Measurements from ENCODE around the gene VIPR2. TPM values are rescaled to one million over a fixed set of nuclear protein-coding genes. Genes with fewer than 3 reads are reported as not detected.
"Not testable (repeated sequence)": the region's sequence is repeated elsewhere in the genome, so short reads cannot be mapped to it uniquely, and the experiment has no call there.

Gene VIPR2
- total RNA-seq, 1 donor from 2014 or later: 17.0 TPM

DNA sequence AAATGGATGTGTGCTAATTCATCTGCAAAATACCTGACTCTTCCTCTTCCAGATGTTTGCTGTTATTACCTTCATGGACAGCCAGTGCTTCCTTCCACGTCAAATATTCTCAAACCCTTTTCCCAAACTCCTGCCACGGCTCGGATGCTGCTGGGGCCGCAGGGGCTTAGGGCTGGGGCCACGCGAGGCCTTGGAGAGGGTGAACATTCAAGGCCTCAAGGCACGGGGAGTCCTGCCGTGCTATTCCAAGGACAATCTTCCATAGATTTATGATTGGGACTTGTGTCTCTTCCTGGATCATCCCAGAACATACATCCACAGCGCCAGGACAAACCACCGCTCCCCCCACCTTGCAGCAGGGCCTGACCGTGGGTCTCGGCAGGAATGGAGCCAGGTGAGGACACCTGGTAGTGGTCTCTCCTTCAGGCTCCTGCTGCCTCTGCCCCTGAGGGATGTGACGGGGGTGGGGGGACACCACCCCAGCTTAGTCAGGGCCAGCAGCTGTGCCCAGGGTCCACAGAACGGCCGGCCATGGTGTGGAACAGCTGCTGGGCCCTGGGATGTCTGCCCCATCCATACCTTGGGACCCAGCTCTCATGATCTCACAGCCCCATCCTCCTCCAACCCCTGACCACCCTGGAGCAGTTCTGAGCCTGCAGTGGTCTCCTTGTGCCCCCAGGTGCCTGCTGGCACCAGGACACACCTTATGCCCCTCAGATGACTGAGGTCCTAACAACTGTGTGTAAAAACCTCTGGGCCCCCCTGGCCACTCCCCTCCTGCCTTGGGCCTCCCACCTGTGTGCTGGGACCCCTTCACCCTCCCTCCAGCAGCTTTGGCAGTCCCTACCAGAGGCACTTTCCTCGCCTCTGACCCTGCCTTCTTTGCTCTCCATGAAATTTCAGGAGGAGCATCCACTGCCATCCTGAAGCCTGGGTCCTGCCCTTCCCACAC is 16.7 kb downstream of the VIPR2 start:
- peak; percentile 23 for ATAC-seq
- DNase-seq (ENCODE audit: missing footprints): peak; percentile 55
- intact Hi-C loops (cut with DNase I): no loop called here

DNA sequence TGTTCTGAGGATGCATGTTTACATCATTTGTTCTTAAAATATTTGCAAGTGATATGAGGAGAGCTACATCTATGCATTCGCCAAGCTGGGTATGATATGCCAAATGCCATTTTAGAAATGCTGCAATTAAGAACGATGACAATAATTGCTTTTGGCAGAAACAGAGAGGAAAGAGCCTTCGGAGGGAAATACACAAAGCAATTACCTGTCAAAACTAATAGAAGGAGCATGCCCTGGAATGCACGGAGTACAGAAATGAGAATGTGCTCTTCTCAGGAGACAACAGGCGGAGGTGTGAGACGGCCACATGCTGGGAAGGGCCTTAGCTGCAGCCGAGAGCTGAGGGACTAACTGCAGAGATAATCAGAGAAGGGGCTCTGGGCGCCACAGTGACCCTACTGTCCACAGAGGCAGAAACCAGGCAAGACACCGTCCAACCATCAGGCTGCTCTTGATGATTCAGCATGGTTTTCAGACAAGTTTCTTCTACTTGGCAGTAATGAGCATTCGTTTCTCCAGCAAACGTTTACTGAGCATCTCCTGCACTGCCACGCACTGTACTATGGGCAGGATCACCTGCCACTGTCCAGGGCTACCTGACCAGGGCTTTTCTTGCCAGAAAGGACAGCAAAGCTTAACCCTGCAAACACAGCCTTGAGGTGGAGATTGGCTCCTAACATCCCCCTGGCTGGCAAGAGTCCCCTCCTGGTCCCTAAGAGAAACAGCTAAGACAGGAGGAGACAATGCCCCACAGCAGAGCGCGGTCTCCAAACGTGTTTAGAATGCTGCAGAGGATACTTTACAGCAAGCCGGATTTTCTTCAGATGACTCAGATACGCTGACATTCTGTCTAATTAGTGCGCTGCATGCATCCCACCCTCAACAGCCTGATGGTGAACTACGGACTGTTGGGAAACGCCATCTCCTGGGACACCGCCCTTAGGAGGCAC is 18.1 kb downstream of the VIPR2 start:
- peak; percentile 69 for DNase-seq (ENCODE audit: missing footprints)
- ATAC-seq: no peak
- intact Hi-C loops (cut with DNase I): no loop called here

GRCh38 chr7:159125955-159126270 is 18.8 kb downstream of the VIPR2 start:
- intact Hi-C loops (cut with DNase I): no loop called here
- DNase-seq (ENCODE audit: missing footprints) (no peak), ATAC-seq (no peak)

DNA sequence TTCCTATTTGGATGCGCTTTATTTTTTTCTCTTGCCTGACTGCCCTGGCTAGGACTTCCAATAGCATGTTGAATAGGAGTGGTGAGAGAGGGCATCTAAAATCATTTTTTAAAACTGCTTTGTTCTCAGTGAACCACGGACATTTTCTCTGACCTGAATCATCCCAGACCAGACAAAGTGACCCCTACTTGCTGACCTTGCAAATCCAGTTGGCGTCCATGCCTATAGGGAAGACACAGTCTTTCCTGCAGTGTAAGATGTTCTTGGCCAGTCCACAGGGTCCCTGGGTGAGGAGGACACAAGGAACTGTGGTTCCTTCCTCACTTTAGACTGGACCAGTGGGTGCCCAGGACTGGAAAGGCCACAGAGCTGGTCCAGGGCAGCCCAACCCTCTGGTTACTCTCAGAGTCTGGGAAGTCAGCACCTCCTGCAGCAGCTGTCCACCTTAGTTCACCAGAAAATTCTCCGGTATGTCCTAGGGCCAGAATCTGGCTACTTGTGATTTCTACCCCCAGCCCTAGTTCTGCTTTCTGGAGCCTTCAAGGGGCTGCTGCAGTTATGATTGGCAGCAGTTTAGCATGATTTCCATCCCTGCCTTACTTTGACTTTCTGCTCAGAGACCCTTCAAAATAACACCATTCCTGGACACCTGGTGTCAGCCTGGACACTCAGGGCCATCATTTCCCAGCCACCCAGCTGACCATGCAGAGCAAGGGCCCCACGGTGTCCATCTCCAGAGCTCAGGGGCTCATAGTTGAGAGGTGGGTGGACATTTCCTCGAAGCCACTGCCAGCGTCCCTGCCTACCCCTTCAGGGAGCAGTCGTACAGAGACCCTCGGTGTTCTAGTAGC is 19.3 kb downstream of the VIPR2 start:
- ATAC-seq: no peak
- intact Hi-C loops (cut with DNase I): no loop called here
- DNase-seq (ENCODE audit: missing footprints): no peak

DNA sequence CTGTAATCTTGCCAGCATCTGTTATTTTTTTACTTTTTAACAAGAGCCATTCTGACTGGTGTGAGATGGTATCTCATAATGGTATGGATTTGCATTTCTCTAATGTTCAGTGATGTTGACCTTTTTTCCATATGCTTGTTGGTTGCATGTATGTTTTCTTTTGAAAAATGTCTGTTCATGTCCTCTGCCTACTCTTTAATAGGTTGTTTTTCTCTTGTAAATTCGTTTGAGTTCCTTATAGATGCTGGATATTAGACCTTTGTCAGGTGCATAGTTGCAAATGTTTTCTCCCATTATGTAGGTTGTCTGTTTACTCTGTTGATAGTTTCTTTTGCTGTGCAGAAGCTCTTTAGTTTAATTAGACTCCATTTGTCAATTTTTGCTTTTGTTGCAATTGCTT is 20.9 kb downstream of the VIPR2 start:
- intact Hi-C loops (cut with DNase I): not testable (repeated sequence)

GRCh38 chr7:159123294-159123693 is 21.4 kb downstream of the VIPR2 start:
- intact Hi-C loops (cut with DNase I); DNase-seq (ENCODE audit: missing footprints); ATAC-seq: not testable (repeated sequence)

More for the DNA sequence above, 20.9 kb downstream of the VIPR2 start:
- not testable (repeated sequence) for DNase-seq (ENCODE audit: missing footprints); ATAC-seq

- intact Hi-C loops (cut with DNase I): no loop called here
- peak; percentile 16 for DNase-seq (ENCODE audit: missing footprints)
- ATAC-seq: no peak
Observed at GRCh38 chr7:159122276-159122675, 22.4 kb downstream of the VIPR2 start.

DNA sequence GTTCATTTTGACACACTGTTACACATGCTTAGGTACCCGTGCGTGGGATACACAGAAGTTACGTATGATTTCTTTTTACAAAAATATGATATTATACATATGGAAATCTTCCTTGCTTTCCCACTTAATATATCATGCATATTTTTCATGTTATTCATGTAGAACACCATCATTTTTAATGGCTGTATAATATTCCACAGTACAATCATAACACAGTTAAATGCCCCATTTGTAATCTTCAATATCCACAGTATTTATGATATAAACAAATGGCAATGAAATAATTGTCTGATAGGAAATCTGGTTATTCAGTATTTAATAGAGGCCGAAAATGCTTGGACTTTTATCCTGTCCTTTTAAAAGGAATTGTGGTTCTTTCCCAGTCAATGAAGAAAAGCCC is 23.2 kb downstream of the VIPR2 start:
- DNase-seq (ENCODE audit: missing footprints) (no peak), ATAC-seq (no peak)
- intact Hi-C loops (cut with DNase I): no loop called here

- ATAC-seq (no peak), DNase-seq (ENCODE audit: missing footprints) (no peak)
- intact Hi-C loops (cut with DNase I): no loop called here
Observed at GRCh38 chr7:159121068-159121467, 23.6 kb downstream of the VIPR2 start.

- no peak for ATAC-seq
- peak; percentile 37 for DNase-seq (ENCODE audit: missing footprints)
- intact Hi-C loops (cut with DNase I): no loop called here
Observed at GRCh38 chr7:159120540-159120919, 24.1 kb downstream of the VIPR2 start.

DNA sequence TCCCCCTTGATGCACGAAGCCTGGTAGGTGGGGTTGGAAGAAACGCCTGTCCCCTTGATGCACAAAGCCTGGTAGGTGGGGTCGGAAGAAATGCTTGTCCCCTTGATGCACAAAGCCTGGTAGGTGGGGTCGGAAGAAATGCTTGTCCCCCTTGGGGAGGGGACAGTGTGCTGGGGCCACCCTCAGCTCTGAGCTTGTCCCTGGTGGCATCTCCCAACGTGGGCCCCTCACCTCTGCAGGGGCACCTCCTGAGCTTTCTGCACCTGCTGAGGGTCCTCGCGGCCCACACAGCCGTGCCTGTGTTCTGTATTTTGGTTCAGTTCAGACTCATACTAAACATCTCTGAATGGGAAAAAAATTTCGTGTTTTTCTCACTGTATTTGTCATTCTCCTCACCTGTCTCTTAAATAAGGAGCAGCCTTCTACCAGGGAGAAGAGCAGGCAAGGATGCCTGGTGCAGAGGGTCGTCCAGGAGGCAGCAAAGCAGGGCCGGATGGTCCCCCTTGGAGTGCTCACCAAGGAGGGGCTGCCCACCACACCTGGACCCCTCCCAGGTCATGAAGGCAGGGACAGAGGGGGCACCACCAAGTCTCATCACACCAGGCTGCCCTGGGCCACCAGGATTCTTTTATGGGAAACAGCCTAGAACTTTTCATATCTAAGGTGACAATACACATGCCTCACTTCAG is 24.7 kb downstream of the VIPR2 start:
- DNase-seq (ENCODE audit: missing footprints) (peak; percentile 63), ATAC-seq (no peak)
- intact Hi-C loops (cut with DNase I): loop anchor here (5.0 kb wide), 1 partner anchor 88 kb away; no protein-coding TSS in a partner anchor

DNA sequence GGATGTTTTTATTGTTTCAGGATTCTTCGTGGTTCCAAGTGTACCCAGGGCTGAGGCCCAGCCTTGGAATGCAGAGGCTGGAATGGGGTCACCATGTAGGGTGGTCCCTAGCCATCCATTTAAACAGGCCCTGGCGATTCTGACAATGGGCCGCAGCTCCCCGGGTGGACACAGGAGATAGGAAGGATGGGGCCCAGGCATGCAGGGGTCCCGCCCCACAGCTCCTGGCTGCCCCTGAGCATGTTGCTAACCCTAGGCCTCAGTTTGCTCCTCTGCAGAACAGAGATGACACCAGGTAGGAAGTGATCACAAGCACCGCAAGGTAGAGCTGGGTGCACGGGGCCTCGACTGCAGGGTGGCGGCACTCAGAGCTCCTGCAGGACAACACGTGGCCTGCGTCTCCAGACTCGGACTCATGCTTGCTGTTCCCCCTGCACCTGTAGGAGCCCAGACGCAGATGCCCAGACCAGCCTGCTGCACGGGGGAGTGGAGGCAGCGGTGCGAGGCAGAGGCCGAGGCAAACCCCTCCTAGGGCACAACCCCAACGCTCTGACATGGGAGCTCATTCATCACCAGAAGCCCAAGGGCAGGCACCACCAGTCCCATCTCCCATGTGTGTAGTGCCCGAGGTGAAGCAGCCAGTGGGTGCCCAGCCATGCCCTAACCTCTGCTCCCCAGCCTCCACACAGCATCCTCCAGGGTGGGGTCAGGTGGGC is 25.5 kb downstream of the VIPR2 start:
- DNase-seq (ENCODE audit: missing footprints) (peak; percentile 35), ATAC-seq (no peak)
- intact Hi-C loops (cut with DNase I): loop anchor here (5.0 kb wide), 1 partner anchor 87 kb away; no protein-coding TSS in a partner anchor

GRCh38 chr7:159118623-159119022 is 26.0 kb downstream of the VIPR2 start:
- no peak for ATAC-seq
- peak; percentile 39 for DNase-seq (ENCODE audit: missing footprints)
- intact Hi-C loops (cut with DNase I): loop anchor here (5.0 kb wide), 1 partner anchor 86 kb away; no protein-coding TSS in a partner anchor

GRCh38 chr7:159118197-159118595 is 26.5 kb downstream of the VIPR2 start:
- DNase-seq (ENCODE audit: missing footprints): no peak
- ATAC-seq: no peak
- intact Hi-C loops (cut with DNase I): loop anchor here (5.0 kb wide), 1 partner anchor 86 kb away; no protein-coding TSS in a partner anchor

DNA sequence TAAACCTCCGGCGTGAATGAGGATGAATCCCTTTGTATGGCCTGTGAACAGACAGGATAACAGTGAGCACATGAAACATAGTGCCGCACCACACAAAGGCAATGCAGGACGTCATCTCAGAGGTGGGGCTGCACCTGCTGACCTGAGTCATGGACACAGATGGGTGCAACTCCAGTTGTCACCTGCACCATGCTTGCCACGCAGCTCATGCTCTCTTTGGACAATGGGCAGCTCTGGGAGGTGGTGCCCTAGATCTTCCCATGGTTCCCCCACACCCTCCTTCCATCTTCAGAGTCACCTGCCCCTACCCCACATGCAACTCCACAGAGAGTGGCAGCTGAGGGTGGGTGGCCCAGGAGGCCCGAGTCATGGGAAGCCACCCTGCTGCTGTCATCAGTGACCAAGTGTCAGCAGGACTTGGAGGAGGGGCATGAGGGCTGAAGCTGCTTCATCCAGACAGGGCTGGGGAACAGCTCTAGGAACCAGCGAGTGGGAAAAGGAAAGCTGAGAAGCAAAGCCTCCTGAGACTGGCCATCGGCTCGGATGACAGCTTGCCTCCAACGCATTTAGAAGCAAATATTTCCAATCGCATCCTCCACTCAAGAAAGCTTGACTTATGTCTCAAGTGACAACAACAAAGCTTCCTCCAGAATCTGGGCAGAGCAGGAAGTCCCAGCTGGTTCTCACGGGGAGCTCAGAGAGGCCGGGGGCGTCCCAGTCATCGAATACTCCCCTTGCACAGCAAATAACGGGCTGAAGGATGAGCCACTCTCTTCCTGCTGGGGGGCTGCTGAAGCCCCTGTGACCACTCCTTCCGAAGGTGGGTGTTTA is 27.1 kb downstream of the VIPR2 start:
- ATAC-seq: no peak
- intact Hi-C loops (cut with DNase I): loop anchor here (5.0 kb wide), 1 partner anchor 85 kb away; no protein-coding TSS in a partner anchor
- DNase-seq (ENCODE audit: missing footprints): peak; percentile 41

DNA sequence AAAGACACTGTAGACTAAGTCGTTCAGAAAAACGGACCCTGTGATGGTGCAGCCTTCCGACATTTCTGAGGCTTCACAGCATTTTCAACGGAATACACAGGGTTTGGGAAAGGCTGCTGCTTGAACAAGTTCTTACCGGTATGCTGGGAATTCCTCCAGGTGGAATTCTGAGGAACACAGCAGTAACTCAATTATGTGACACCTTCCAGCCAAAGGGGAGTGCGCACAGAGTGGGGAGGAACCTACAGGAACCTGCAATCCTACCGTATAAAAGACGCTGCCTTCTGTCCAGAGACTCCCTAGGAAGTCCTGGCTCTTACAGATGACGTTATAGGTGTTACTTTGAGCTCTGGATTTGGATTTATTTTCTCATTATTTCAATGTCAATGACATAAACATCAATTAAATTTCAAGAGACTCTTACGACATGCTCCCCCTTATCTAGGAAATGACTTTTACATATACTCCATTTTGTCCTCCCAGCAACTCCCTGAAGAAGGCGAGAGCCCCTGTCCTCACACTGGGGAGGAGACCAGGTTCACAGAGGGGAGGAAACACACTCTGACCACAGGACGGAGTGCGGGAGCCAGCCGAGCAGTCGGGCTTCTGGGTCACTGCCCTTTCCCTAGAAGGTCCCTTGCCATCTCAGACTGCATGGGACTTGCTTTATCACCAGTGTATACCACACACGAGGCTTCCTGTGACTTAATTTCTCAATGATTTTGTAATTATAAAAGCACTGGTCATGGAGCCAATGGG is 27.9 kb downstream of the VIPR2 start:
- no peak for DNase-seq (ENCODE audit: missing footprints)
- intact Hi-C loops (cut with DNase I): loop anchor here (5.0 kb wide), 1 partner anchor 84 kb away; no protein-coding TSS in a partner anchor
- ATAC-seq: no peak
